ENCODE data around the gene WWOX. TPM values are rescaled to one million over a fixed set of nuclear protein-coding genes. Genes with fewer than 3 reads are reported as not detected.
A peak's percentile ranks its signal among the peaks of the same experiment; 100 is the strongest.

WWOX gene
- total RNA-seq, 1 donor from 2014 or later, result 7.3 TPM

- H3K79me2 ChIP-seq (ENCODE audit: insufficient read depth, low read length), result no peaks in the 10 kb centered on the region
- no peak overlapping the region for H2AFZ ChIP-seq (ENCODE audit: low read depth, low read length)
- H3K27me3 Mint-ChIP-seq (ENCODE audit: low read depth, unreplicated experiment), result peaks cover 9% of the 10 kb centered on the region
- H3K27me3 ChIP-seq (ENCODE audit: insufficient read depth, low read length), result no peaks in the 10 kb centered on the region
- no peaks in the 10 kb centered on the region for H4K20me1 ChIP-seq (ENCODE audit: insufficient read depth, low read length)
- no peaks in the 10 kb centered on the region for H3K36me3 ChIP-seq (ENCODE audit: insufficient read depth, low read length)
- no peak overlapping the region for H3K4me3 ChIP-seq (ENCODE audit: insufficient read depth, low read depth, low read length)
- peaks cover 1% of the 10 kb centered on the region for H3K36me3 Mint-ChIP-seq (ENCODE audit: low read depth, unreplicated experiment)
- no peaks in the 10 kb centered on the region for H3K4me1 Mint-ChIP-seq (ENCODE audit: low read depth, unreplicated experiment)
- H3K27ac ChIP-seq (ENCODE audit: low read depth, low read length), result no peak overlapping the region
- no peak overlapping the region for H3K4me3 Mint-ChIP-seq (ENCODE audit: unreplicated experiment)
- H3K4me2 ChIP-seq (ENCODE audit: low read length), result no peak overlapping the region
- no peak for TF ChIP-seq EZH2 (IDR thresholded peaks at IDR 0.05; ENCODE audit: insufficient read depth, low read length)
- TF ChIP-seq, protein P1, sequence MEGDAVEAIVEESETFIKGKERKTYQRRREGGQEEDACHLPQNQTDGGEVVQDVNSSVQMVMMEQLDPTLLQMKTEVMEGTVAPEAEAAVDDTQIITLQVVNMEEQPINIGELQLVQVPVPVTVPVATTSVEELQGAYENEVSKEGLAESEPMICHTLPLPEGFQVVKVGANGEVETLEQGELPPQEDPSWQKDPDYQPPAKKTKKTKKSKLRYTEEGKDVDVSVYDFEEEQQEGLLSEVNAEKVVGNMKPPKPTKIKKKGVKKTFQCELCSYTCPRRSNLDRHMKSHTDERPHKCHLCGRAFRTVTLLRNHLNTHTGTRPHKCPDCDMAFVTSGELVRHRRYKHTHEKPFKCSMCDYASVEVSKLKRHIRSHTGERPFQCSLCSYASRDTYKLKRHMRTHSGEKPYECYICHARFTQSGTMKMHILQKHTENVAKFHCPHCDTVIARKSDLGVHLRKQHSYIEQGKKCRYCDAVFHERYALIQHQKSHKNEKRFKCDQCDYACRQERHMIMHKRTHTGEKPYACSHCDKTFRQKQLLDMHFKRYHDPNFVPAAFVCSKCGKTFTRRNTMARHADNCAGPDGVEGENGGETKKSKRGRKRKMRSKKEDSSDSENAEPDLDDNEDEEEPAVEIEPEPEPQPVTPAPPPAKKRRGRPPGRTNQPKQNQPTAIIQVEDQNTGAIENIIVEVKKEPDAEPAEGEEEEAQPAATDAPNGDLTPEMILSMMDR (IDR thresholded peaks at IDR 0.05; ENCODE audit: insufficient read depth, low read depth, low read length), result no peak
- peaks cover 2% of the 10 kb centered on the region for H3K9me3 Mint-ChIP-seq (ENCODE audit: unreplicated experiment)
- FAIRE-seq (no peak), DNase-seq (ENCODE audit: low read depth) (no peak)
- no peak overlapping the region for H3K9ac ChIP-seq (ENCODE audit: low read length)
- H3K9me3 ChIP-seq (ENCODE audit: insufficient read depth, low read depth, low read length), result peaks cover 3% of the 10 kb centered on the region
- no peaks in the 10 kb centered on the region for H3K4me1 ChIP-seq (ENCODE audit: insufficient read depth, low read length)
- no peak overlapping the region for H3K27ac Mint-ChIP-seq (ENCODE audit: unreplicated experiment)
These were observed 640.8 kb downstream of the WWOX start for GRCh38 chr16:78740269-78740668.

DNA sequence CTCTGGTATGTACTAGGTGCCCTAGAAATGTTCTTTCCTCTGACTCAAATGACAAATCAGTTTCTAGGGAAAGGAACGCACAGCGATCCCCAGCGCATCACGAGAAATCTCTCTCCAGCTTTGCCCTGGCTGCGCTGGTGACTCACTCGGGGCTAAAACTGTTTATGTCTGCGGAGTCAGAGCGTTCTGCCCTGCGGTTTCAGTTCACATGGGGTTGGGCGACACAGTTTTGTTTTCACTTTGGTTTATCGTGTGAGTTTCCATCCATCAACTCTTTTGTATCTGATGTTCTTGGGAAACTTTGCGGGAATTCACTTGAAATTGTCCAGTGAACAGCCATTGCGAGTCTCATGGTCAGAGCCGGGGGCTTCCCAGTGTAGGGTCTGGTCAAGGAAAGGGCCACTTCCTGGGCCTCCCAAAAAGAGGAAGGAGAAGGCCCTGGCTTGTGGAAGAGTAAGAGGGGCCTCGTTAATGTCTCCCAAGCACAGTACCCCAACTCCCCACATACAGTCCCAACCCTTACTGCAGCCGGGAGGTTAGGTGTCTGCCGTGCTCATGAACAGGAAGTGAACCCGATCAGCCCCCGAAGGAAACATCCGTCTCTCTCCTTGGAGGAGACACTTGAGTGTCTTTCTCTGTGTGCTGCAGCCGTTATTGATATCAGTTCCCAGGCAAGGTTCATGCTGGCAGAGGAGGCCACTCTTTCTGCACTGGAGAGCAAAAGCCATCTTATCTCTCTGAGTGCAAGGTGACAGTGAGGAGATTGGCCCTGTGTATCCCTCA, 643.2 kb downstream of the WWOX start:
- H3K4me3 Mint-ChIP-seq (ENCODE audit: unreplicated experiment), result no peak overlapping the region
- no peak overlapping the region for H2AFZ ChIP-seq (ENCODE audit: low read depth, low read length)
- H3K27ac Mint-ChIP-seq (ENCODE audit: unreplicated experiment), result no peak overlapping the region
- peaks cover 2% of the 10 kb centered on the region for H3K27me3 Mint-ChIP-seq (ENCODE audit: low read depth, unreplicated experiment)
- H3K9ac ChIP-seq (ENCODE audit: low read length), result no peak overlapping the region
- H3K79me2 ChIP-seq (ENCODE audit: insufficient read depth, low read length), result no peaks in the 10 kb centered on the region
- no peaks in the 10 kb centered on the region for H3K4me1 Mint-ChIP-seq (ENCODE audit: low read depth, unreplicated experiment)
- H3K36me3 ChIP-seq (ENCODE audit: insufficient read depth, low read length), result no peaks in the 10 kb centered on the region
- no peaks in the 10 kb centered on the region for H3K27me3 ChIP-seq (ENCODE audit: insufficient read depth, low read length)
- H3K9me3 ChIP-seq (ENCODE audit: insufficient read depth, low read depth, low read length), result peaks cover 3% of the 10 kb centered on the region
- H3K4me1 ChIP-seq (ENCODE audit: insufficient read depth, low read length), result no peaks in the 10 kb centered on the region
- DNase-seq (ENCODE audit: low read depth) (peak; percentile 6), FAIRE-seq (no peak)
- TF ChIP-seq, protein P1 (IDR thresholded peaks at IDR 0.05; ENCODE audit: insufficient read depth, low read depth, low read length), result no peak
- no peak for TF ChIP-seq EZH2 (IDR thresholded peaks at IDR 0.05; ENCODE audit: insufficient read depth, low read length)
- H3K4me2 ChIP-seq (ENCODE audit: low read length), result no peak overlapping the region
- H3K4me3 ChIP-seq (ENCODE audit: insufficient read depth, low read depth, low read length), result no peak overlapping the region
- no peaks in the 10 kb centered on the region for H4K20me1 ChIP-seq (ENCODE audit: insufficient read depth, low read length)
- H3K9me3 Mint-ChIP-seq (ENCODE audit: unreplicated experiment), result peaks cover 2% of the 10 kb centered on the region
- H3K36me3 Mint-ChIP-seq (ENCODE audit: low read depth, unreplicated experiment), result peaks cover 1% of the 10 kb centered on the region
- H3K27ac ChIP-seq (ENCODE audit: low read depth, low read length), result no peak overlapping the region

DNA sequence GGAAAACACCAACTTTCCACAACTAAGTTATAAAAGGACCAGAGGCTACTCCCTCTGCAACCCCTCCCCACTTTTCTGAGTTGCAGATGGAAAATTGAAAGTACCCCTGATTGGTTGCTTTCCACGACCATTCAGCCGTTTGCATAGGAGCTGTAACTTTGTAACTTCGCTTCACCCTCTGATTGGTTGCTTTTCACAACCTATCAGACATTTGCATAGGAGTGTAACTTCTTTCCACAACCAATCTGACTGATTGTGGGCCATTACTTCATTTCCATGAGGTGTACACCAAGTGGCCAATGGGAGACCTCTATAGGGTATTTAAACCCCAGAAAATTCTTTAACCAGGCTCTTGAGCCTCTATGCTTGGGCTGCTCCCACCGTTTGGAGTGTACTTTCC, 644.1 kb downstream of the WWOX start:
- Mint-ChIP-seq H3K9me3 (ENCODE audit: unreplicated experiment) (no peaks in the 10 kb centered on the region), H3K27me3 (ENCODE audit: low read depth, unreplicated experiment) (no peaks in the 10 kb centered on the region), H3K4me3 (ENCODE audit: unreplicated experiment) (no peak overlapping the region), H3K27ac (ENCODE audit: unreplicated experiment) (no peak overlapping the region), H3K36me3 (ENCODE audit: low read depth, unreplicated experiment) (peaks cover 1% of the 10 kb centered on the region), H3K4me1 (ENCODE audit: low read depth, unreplicated experiment) (no peaks in the 10 kb centered on the region)
- H3K27ac ChIP-seq (ENCODE audit: low read depth, low read length), result no peak overlapping the region
- no peak overlapping the region for H2AFZ ChIP-seq (ENCODE audit: low read depth, low read length)
- DNase-seq (ENCODE audit: low read depth), result no peak
- FAIRE-seq, result no peak
- H3K36me3 ChIP-seq (ENCODE audit: insufficient read depth, low read length), result no peaks in the 10 kb centered on the region
- H3K79me2 ChIP-seq (ENCODE audit: insufficient read depth, low read length), result no peaks in the 10 kb centered on the region
- H3K27me3 ChIP-seq (ENCODE audit: insufficient read depth, low read length), result no peaks in the 10 kb centered on the region
- no peak overlapping the region for H3K9ac ChIP-seq (ENCODE audit: low read length)
- no peak overlapping the region for H3K4me3 ChIP-seq (ENCODE audit: insufficient read depth, low read depth, low read length)
- no peak overlapping the region for H3K4me2 ChIP-seq (ENCODE audit: low read length)
- peaks cover 3% of the 10 kb centered on the region for H3K9me3 ChIP-seq (ENCODE audit: insufficient read depth, low read depth, low read length)
- H4K20me1 ChIP-seq (ENCODE audit: insufficient read depth, low read length), result no peaks in the 10 kb centered on the region
- H3K4me1 ChIP-seq (ENCODE audit: insufficient read depth, low read length), result no peaks in the 10 kb centered on the region
- TF ChIP-seq EZH2 (IDR thresholded peaks at IDR 0.05; ENCODE audit: insufficient read depth, low read length), result no peak
- TF ChIP-seq, protein P1 (IDR thresholded peaks at IDR 0.05; ENCODE audit: insufficient read depth, low read depth, low read length), result no peak
